HS-5 (cell line): ENCODE data around the gene RAB11FIP4.

Source experiments
- DNase-seq: peaks from one replicate; pipeline ENCODE4 v3.0.0-alpha.2; 2012; ENCODE audit warnings: low read depth

RAB11FIP4 gene

DNA sequence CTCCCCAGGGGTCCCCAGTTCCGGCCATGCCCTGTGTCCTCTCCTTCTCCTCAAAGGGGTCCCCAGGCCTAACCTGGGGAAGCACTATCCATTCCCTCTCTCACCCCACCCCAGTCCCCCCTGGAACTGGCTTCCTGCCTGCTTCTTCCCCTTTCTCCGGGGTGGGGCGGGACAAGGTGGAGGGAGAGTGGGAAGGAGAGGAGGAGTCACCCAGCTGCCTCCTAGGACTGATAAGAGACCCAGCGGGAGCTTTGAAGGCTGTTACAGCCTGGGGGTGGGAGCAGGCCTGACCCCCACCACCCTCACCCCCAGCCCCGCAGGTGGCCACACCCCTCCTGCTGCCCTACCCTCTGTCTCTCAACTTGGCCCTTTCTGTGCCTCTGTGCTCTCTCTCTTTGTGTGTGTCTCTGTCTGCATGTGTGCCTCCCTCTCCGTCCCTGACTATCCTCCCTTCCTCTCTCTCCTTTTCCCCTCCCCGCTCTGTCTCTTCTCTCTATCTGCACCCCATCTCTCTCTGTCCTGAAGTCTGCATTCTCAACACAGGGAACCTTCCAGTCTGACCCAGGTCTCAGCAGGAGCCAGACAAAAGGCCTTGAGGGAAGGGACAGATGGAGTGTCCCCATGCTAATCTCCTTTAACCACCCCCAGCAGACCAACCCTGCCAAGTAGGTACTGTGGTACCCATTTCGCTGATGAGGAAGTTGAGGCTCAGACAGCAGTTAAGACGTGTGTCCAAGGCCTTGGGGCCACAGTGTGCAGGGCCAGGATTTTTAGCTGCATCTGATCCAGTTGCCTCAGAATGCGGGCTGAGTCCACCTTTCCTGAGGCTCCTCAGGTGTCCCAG lies 66.1 kb downstream of the RAB11FIP4 start:
- no peak for DNase-seq

DNA sequence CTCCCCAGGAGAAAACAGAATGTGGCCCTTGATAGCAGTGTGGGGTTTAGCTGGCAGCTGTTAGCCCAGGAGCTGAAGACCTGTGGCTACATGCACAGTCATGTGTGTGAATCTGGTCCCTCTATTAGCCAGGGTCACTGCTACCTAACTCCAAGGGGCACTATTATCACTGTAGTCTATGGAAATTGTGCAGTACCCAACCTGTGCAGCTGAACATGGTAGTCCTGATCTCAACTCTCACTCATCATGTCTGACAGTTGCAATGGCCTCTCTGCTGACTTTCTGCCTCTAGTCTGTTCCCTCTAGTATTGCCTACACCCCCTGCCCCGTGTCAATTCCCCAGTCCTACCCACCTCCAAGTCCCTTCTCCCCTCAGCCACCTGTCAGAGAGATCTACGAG lies 67.4 kb downstream of the RAB11FIP4 start:
- DNase-seq: no peak

DNA sequence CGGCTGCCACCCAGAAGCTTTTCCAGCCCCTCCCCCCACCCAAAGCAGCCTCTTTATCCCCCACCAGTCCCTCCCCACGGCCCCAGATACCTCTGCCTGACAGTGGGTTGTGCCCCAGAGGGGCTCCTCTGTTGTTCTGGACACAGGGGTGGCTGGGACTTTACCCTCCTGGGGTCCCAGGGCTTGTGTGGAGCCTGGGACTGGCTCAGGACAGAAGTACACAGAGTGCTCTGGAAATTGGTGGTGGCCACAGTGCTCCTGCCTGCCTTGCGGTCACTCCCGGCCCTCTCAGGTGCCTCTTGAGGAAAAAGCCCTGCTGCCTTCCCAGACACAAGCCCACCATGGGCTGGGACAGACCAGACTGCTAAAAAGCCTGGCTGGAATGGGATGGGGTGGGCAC lies 68.2 kb downstream of the RAB11FIP4 start:
- DNase-seq: no peak

DNA sequence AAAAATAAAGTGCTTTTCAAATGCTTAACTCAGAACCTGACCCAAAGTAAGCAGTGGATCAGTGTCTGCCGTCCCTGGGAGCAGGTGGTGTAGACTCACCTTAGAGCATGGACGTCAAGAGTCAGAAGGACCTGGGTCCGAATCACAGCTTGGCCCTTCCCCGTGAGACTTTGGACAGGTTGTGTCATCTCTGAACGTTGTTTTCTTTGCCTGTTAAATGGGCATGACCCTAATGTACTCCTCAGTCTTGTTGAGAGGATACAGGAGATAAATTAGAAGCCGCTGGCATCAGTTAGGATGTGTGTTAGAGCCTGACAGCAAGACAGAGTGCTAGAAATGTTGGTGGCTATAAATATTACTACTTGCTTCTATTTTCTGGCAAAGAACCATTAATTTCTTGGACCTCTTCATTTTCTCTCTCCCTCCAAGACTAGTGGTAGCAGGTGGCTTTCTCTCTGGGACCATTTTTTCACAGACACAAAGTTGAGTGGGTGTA lies 68.8 kb downstream of the RAB11FIP4 start:
- no peak for DNase-seq

DNA sequence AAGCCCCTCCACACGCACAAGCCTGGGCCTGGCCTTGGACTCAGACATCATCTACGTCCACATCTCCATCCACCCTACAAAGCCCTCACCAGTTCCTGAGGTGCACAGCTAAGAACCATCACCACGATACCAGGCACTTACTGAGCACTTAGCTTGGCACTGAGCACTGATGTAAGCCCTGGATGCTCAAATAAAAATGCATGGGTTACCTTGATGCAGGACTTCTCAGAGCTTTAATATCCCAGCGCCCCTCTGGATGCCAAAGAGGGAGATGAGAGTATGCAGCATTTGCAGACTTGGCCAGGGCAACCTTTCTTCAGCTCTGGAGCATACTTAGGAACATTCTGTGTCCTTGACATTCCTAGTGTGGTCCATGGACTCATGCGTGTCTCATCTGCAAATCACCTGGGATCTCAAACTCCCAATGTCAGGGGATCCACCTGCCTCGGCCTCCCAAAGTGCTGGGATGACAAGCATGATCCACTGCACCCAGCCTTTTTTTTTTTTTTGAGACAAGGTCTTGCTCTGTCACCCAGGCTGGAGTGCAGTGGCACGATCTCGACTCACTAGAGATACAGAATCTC lies 69.8 kb downstream of the RAB11FIP4 start:
- DNase-seq: no peak

DNA sequence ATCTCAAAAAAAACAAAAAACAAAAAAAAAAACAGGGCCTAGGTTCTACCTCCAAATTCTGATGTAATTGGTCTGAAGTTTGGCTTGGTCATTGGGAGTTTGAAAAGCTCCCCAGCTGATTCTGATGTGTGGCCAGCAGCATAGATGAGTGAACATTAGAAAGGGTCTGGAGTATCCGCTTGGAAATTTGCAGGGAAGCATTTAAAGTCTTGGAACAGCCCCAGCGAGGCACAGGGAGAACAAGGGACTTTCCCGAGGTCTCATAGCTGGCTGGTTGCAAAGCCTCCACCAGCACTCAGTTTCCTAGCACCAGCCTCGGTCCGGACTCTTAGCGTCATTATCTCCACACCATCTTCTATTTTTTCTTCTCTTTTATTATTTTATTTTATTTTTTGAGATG lies 70.8 kb downstream of the RAB11FIP4 start:
- DNase-seq: no peak

DNA sequence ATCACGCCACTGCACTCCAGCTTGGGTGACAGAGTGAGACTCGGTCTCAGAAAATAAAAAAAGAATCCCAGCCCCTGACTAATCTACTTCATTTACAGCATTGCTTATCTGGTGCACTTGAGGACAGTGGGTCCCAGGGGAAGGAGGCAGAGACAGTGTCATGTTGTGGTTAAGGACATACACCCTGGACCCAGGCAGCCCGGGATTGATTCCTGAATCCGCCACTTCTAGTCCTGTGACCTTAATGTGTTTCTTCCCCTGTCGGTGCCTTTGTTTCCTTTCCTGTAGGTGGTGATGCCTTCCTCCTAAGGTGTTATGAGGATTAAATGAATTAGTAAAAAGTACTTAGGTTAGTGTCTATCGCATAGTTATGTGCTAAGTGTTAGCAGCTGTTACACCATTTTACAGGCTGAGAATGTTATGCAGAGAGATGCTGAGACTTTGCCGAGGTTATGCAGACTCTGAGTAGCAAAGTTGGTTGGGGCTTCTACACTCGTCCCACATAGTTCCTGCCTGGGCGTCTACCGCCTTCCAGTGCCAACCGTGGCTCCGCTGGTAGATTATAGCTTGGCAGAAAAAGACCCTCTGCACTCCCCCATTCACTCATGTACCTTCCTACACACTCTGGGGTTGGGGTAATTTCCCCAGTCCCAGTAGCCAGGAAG lies 74.8 kb downstream of the RAB11FIP4 start:
- no peak for DNase-seq

DNA sequence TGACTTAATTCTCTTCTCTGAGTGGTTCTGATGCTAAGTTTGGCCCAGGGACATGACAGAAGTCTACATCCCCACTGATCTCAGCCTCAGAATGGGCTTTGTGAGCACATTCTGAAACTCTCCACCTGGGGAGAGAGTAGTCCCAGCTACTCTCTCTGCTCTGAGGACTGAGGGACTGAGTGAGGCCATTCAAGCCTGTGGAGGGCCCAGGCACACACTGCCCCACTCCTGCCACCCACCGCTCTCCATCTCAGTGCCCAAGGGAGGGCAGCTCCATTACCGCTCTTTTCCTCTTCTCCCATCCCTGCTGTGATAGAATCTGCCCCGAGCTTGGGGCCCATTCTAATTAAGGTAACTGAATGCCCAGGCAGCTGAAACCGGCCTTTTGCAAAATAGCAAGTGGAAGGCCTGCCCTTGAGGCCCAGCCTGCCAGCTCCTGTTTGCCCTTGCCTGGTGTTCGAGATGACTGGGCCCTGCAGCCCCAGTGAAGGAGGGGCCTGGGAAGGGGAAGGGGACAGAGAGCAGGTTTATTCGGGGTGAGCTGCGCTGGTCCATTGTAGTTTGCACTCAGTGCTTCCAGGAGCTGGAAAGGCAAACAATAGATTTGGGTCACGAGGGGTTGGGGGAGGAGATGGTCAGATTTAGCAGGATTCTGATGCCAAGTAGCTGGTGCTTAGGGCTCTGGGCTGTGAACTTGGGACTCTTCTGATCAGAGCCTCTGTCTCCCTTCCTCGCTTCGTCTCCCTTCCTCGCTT lies 76.2 kb downstream of the RAB11FIP4 start:
- DNase-seq: no peak

DNA sequence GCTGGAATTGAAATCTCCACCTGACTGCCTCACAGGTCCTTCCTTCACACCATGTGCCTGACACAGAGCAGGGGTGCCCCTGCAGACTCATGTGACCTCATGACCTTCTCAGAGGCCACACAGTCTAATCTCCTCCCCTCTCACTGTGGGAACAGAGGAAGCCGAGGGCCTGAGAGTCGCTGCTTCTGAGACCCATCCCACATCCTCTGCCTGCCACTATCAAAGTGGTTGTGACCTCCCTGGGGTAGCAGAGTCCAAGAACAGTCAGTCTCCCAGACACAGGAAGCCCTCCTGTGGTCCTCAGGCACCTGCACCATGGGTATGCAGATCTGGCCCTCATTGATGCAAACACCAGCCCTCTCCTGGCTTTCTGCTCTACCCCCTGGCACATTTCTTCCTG lies 78.5 kb downstream of the RAB11FIP4 start:
- no peak for DNase-seq

DNA sequence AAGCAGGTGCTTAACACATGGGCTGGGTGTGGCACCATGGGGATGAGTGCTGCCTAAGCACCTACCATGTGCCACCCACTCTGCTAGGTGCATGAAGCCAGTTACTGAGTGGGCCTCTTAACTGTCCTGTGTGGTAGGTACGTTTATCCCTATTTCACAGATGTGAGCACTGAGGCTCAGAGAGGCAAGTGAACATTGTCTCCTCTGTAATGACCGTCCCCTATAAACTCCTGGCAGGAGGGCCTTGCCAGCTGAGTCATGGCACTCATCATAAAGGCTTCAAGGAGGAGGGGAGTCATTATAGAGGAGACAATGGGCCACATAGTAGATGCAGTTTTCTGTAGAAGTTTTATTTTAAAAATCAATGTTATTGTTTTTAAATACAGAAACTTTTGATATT lies 79.1 kb downstream of the RAB11FIP4 start:
- no peak for DNase-seq

DNA sequence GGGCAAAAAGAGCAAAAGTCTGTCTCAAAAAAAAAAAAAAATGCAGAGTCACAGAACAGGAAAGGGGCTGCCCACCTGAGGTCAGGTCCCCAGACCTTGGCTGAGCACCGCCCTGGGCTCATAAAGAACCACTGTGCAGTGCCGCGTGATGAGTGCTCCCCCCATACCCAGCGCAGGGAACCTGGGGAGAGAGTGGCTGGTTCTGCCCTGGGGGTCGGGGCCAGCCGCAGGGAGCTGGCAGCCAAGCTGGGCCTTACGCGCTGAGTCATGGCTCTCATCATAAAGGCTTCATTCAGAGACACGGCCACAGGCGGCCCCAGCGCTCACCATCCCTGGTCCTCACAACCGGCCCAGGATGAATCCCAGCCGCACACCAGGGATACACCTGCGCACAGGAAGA lies 80.7 kb downstream of the RAB11FIP4 start:
- no peak for DNase-seq

DNA sequence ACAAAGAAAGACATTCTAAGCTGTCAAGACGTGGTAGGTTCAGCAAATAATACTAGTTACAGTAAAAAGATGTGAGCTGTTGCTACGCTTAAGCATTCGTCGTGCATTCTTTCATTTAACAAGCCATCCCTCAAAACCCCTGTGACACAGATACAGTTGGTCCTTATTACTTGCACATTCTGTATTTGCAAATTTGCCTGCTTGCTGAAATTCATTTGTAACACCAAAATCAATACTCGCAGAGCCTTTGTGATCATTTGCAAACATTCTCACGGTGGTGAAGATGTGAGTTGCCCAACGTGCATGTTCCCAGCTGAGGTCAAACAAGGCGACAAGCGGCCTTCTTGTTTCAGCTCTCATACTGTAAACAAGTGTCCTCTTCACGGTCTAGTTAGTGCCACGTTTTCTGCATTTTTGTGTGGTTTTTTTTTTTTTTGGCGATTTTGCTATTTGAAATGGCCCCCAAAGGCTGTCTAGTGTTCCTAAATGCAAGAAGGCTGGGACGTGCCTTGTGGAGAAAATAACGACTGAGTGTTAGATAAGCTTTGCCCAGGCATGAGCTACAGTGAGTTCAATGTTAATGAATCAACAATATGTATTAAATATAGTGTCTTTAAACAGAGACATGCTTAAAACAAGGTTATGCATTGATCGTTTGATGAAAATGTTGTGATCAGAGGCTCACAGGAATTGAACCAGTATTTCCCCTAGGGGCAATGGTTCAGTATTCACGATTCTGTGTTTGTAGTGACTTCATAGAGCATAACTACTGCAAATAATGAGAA lies 84.1 kb downstream of the RAB11FIP4 start:
- no peak for DNase-seq

DNA sequence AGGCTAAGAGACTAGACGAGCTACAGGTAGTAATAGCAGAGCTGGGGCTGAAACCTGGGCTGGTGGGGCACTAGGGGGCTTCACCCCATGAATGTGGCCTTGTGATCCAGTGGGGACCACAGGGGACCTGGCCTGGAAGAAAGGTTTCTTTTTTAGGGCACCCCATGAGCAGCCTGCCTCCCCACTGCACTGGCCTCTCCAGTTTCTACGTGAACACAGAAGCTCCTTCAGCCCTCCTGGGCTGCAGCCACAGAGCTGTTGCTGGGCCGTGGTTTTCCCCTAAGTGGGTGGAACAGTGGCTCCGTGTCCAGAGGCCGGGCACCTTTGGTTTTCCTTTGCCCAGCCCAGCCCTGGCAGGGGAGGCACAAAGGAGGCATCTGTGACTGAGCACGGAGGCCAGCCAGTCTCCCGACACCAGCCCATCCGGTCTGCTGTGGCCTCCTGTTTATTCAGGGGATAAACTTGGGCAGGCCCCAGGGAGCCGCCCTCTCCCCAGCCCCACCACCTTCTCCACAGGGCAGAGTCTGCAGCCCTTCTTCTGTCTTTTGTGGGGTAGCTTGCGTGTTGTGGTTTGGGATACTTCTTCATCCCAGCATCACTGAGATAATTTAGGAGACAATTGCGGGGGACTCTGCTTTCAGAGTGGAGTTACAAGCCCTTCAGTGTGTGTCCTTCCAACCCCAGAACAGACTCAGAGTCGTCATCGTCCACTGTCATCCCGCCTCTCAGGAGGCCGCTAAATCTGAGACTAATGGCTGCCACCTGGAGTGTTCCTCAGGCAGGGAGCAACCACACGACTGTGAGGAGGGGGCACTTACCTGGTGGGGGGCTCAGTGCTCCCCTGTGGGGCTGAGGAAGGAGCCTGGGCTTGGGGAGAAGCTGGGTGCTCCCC lies 85.3 kb downstream of the RAB11FIP4 start:
- no peak for DNase-seq

DNA sequence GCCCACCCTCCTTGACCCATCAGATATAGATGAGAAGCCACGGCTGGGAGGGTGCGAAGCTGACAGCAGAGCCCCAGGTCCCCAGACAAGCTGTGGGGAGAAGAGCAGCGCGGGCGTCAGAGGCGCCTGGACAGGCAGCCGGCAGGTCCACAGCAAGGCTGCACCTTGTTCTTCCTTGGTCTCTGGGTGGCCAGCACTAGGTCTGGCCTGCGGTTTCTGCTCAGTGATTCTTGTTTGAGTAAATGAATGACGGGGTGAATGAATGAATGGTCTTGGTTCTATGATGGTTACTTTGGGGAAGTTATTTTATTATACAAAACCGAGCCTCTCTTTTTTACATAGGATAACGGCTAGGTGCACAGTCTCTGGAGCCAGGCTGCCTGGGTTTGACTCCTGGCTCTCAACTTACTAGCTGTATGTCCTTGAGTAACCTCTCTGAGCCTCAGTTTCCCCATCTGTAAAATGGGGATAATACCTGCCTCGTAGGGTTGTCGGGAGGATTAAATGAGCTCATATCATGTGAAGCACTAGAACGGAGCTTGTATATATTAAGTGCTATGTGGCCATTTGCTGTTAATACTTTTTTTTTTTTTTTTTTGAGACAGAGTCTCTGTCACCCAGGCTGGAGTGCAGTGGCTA lies 86.1 kb downstream of the RAB11FIP4 start:
- no peak for DNase-seq

DNA sequence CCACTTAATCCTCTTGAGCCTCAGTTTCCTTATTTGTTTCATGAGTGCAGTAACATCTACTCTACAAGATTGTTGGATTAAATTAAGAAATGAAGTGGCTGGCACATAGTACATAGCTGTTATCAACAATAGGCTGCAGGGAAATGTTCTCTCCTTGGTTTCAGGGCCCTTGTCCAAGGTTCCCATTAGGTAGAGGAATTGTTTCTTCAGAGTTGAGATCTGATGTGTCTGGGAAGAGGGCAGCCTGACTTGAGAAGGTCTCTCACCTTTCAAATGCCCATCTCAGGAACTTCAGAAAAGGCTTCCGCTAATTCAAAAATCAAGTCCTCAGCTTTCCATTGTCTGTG lies 87.6 kb downstream of the RAB11FIP4 start:
- DNase-seq: no peak

DNA sequence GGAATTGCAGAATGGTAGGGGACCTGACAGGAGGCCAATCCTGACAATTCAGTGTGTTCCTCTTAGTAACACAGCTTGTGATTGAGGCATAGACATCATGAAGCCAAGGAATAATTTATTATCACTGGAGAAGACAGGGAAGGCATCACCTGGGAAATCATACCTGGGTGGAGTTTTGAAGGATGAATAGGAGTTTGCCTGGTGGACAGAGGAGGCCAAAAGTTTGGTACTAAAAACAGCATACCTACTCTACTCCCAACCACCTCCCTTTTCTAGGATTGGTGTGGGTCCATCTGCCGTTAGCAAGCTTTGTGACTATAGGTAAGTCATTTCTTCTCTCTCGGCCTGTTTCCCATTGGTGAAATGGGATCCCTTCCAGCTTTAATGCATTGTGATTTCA lies 88.0 kb downstream of the RAB11FIP4 start:
- no peak for DNase-seq

DNA sequence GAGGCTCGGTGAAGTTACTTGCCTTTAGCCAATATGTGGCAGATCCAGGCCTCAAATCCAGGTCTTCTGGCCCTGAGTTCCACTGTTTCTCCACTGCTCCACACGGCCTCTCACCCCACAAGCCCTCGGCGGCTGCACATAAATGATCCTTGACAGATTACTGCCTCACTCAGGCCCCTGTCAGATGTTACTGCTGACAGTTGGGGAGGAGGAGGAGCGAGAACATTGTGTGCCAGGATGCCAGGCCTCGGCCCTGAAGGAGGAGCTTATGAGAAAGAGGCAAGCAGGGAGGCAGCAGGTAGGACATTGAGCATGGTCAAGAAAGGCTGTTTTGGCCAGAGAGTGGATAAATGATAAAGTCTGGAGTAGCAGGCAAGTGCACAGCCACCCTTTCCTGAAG lies 88.6 kb downstream of the RAB11FIP4 start:
- no peak for DNase-seq

DNA sequence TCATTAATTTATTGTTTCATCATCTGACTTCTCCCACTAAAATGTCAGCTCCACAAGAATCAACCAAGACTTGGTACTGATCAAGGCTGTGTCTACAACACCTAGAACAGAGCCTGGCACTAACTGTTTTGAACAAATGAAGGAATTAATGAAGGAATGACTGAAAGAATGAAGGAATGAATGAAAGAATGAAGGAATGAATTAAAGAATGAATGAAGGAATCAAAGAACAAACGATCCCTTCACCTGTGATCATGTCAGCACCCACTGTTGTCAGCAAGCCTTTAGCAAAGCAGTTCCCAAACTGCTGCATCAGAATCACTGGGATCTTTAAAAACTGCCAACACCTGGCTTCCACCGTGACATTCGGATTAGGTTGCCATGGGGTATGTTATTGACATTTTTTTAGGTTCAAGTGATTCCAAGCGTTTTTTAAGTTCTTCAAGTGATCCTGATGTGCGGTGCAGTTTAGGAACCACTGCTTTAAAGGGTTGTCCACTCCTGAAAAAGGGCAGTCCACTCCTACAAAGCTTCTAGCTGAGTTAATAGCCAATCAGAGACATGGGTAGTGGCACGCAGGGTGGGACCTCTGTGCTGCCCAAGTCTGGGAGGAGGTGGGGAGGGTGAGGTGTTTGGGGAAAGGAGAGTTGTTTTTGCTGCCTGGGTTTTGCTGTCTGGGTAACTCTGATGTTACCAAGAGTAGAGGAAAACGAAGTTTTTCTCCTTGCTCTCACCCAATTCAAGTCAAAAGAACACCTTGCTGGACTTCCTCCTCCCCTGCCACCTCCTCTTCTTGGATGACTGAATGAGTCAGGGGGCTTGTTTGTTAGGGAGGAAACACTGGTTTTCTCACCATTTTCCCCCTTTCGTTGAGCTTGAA lies 89.7 kb downstream of the RAB11FIP4 start:
- no peak for DNase-seq

DNA sequence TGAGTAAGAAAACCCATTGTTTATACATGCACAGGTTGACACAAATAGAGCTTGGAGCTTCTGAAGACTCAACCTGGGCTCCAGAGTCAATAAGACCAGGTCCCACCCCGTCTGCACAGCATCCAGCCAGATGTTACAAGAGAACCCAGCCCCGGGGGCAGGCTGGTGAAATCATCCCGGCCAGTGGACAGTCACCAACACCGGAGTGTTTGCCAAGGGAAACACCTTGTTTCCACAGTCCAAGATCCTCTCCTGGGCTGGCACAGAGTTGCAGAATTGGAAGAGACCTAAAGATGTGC lies 90.3 kb downstream of the RAB11FIP4 start:
- DNase-seq: no peak
